ENCODE results near the gene ACOT7.

ACOT7 gene

GRCh38 chr1:6245869-6246496, 147.6 kb downstream of the ACOT7 start:
- H3K4me1 Mint-ChIP-seq: peaks cover 11% of the 10 kb centered on the region

DNA sequence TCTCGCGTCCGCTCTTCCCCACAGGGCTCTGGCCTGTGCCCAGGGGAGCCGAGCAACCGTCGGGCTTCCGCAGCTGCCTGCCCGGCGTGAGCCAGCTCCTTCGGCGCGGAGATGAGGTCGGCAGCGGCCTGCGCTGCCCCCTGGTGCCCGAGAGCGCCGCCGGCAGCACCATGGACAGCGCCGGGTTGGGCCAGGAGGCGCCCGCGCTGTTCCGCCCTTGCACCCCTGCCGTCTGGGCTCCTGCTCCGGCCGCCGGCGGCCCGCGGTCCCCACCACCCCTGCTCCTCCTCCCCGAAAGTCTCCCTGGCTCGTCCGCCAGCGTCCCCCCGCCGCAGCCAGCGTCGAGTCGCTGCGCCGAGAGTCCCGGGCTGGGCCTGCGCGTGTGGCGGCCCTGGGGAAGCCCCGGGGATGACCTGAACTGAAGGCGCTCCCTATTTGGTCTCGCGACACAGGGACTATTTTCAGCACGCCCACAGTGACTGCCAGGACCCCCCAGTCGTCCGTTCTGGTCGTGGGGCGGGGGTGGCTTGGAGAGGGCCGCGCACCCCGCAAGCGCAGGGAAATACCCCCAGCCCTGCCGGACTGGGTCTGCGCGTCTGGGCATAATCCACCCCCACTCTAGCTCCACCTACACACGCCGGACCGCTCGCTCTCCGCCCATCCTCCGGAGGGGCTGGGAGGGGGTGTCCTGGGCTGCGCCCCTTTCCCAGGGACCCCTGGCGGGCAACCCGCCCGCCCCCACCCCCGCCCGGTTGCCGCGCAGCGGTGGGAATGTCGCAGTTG, 148.3 kb downstream of the ACOT7 start:
- Mint-ChIP-seq H3K9me3 (no peaks in the 10 kb centered on the region), H3K27ac (no peak overlapping the region), H3K36me3 (ENCODE audit: low read depth) (no peaks in the 10 kb centered on the region), H3K4me3 (no peak overlapping the region), H3K27me3 (ENCODE audit: low read depth) (peaks cover 82% of the 10 kb centered on the region), H3K4me1 (peaks cover 11% of the 10 kb centered on the region)
- peak; percentile 78 to 86 (median 86) for TF ChIP-seq CTCF (IDR thresholded peaks at IDR 0.05; ENCODE audit: unreplicated experiment in 3 of 3)

More at GRCh38 chr1:6245869-6246496, 147.6 kb downstream of the ACOT7 start:
- H3K27me3 Mint-ChIP-seq (ENCODE audit: low read depth): peaks cover 82% of the 10 kb centered on the region
- H3K36me3 Mint-ChIP-seq (ENCODE audit: low read depth): no peaks in the 10 kb centered on the region
- H3K4me3 Mint-ChIP-seq: no peak overlapping the region
- H3K27ac Mint-ChIP-seq: no peak overlapping the region
- no peaks in the 10 kb centered on the region for H3K9me3 Mint-ChIP-seq
- TF ChIP-seq CTCF (IDR thresholded peaks at IDR 0.05; ENCODE audit: unreplicated experiment in 3 of 3): no peak

GRCh38 chr1:6244401-6245049, 149.0 kb downstream of the ACOT7 start:
- Mint-ChIP-seq H3K27ac (no peak overlapping the region), H3K4me1 (peaks cover 11% of the 10 kb centered on the region), H3K9me3 (no peaks in the 10 kb centered on the region), H3K27me3 (ENCODE audit: low read depth) (peaks cover 85% of the 10 kb centered on the region), H3K36me3 (ENCODE audit: low read depth) (no peaks in the 10 kb centered on the region), H3K4me3 (no peak overlapping the region)
- TF ChIP-seq CTCF (IDR thresholded peaks at IDR 0.05; ENCODE audit: unreplicated experiment in 3 of 3): no peak

DNA sequence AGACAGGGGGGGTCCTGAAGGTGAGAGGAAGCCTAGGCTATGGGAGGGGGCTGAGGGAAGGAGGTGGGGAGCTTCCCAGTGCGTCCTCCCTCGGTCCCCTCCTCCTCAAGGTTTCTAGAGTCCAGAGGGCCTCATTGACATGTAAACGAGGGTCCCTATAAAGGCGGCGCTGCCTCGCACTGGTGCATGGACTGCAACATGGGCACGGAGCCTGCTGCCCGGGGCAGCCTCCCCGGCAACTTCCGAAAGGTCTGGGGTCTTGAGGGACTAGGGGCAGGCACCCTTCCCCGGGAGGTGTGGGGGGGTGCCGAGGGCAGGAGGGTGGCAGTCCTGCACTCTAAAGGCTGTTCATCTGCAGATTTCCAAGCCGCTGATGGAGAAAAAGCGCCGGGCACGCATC, 149.6 kb downstream of the ACOT7 start, which contains the start of gene HES3:
TSS of gene HES3 (plus strand) at position 187 of the 400 bp plus-strand sequence. CDS start at position 374, 187 bp downstream.
- H3K27ac Mint-ChIP-seq: no peak within 1 kb of the TSS
- H3K36me3 Mint-ChIP-seq (ENCODE audit: low read depth): no peaks in the 10 kb centered on the region
- TF ChIP-seq CTCF (IDR thresholded peaks at IDR 0.05; ENCODE audit: unreplicated experiment in 3 of 3): no peak
- H3K9me3 Mint-ChIP-seq: no peaks in the 10 kb centered on the region
- no peak within 1 kb of the TSS for H3K4me3 Mint-ChIP-seq
- H3K4me1 Mint-ChIP-seq: peaks cover 11% of the 10 kb centered on the region
- H3K27me3 Mint-ChIP-seq (ENCODE audit: low read depth): peaks cover 90% of the 10 kb centered on the region

DNA sequence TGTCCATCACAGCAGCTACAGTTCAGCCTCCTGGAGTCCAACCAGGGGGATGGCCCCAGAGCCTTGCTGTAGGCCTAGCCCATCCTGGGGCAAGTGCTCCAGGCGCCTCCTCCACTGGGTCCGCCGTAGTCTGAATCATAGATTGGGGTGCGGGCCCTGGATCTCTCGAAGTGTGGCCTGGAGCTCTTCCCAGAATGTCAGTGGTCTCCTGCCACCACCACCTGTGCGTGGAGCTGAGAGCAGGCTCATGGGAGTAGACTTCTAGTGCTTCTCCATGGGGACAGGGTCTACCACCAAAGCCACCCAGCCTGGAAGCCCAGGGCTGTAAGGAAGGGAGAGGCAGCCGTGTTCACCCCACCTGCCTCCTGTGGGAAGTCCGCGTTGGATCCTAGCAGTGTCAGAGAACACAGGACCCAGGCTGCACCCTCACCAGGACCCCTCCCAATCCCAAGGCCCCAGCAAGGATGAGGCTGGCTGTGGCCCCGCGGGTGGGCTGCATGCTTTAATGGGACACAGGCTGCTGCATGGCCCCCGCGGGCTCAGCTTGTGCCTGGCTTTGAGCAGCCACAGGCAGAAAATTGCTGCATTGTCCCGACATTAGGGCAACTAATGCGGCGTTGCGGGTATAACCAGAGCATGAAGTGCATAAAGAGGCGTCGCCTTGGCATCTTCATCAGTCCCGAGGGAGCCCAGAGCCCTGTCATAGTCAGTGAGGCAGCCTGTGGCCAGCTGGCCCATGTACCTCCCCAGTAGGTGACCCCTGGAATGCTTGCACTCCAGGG, 150.3 kb downstream of the ACOT7 start:
- peaks cover 90% of the 10 kb centered on the region for H3K27me3 Mint-ChIP-seq (ENCODE audit: low read depth)
- H3K4me1 Mint-ChIP-seq: peaks cover 11% of the 10 kb centered on the region
- H3K4me3 Mint-ChIP-seq: no peak overlapping the region
- H3K9me3 Mint-ChIP-seq: no peaks in the 10 kb centered on the region
- no peak overlapping the region for H3K27ac Mint-ChIP-seq
- H3K36me3 Mint-ChIP-seq (ENCODE audit: low read depth): no peaks in the 10 kb centered on the region
- TF ChIP-seq CTCF (IDR thresholded peaks at IDR 0.05; ENCODE audit: unreplicated experiment in 3 of 3): no peak
